Neural cell (in vitro differentiated cells): ENCODE data around the gene HOXA3. TPM values are rescaled to one million over a fixed set of nuclear protein-coding genes. Genes with fewer than 3 reads are reported as not detected.

Experiments used
- H2AFZ ChIP-seq: fragments of 200-600, 300-800 bp; sonication (generic), shearing (Covaris generic); 2 replicates; pipeline ENCODE4 v1.6.0; 2014; ENCODE audit warnings: low read depth, mild to moderate bottlenecking, antibody characterized with exemption, low read length, moderate library complexity
- H3F3A ChIP-seq: fragments of 200-600 bp; shearing (Covaris generic); 2 replicates; pipeline ENCODE4 v1.6.1; 2016; ENCODE audit warnings: mild to moderate bottlenecking, moderate library complexity, mixed read lengths, antibody characterized with exemption, low read length; ENCODE audit not compliant: insufficient read depth, poor library complexity, severe bottlenecking
- H3K27ac ChIP-seq: fragments of 200-600, 300-800 bp; sonication (generic), shearing (Covaris generic); 2 replicates; pipeline ENCODE4 v1.5.1; 2014; ENCODE audit warnings: mild to moderate bottlenecking, low read length, moderate library complexity
- H3K27me3 ChIP-seq: fragments of 300-800, 200-600 bp; sonication (generic), shearing (Covaris generic); 2 replicates; pipeline ENCODE4 v1.6.0; 2014; ENCODE audit warnings: mild to moderate bottlenecking, low read depth, low read length, moderate library complexity; ENCODE audit not compliant: insufficient read depth
- H3K36me3 ChIP-seq: fragments of 300-800, 200-600 bp; sonication (generic), shearing (Covaris generic); 2 replicates; pipeline ENCODE4 v1.5.1; 2014; ENCODE audit warnings: mild to moderate bottlenecking, antibody characterized with exemption, low read length, moderate library complexity; ENCODE audit not compliant: insufficient read depth
- H3K4me2 ChIP-seq: fragments of 300-800, 200-600 bp; sonication (generic), shearing (Covaris generic); 2 replicates; pipeline ENCODE4 v1.6.0; 2014; ENCODE audit warnings: mild to moderate bottlenecking, low read length
- H3K4me3 ChIP-seq: fragments of 300-800, 200-600 bp; sonication (generic), shearing (Covaris generic); 2 replicates; pipeline ENCODE4 v1.5.1; 2014; ENCODE audit warnings: mild to moderate bottlenecking, low read length, moderate library complexity
- H3K79me2 ChIP-seq: fragments of 200-600 bp; shearing (Covaris generic); replicated peaks from 2 replicates; pipeline ENCODE4 v1.6.0; 2014; ENCODE audit warnings: mild to moderate bottlenecking, low read length, moderate library complexity; ENCODE audit not compliant: insufficient read depth
- H3K9ac ChIP-seq: fragments of 300-800, 200-600 bp; sonication (generic), shearing (Covaris generic); 2 replicates; pipeline ENCODE4 v1.6.1; 2016; ENCODE audit warnings: mild to moderate bottlenecking, low read length, mixed read lengths
- H3K9me2 ChIP-seq: fragments of 200-600 bp; shearing (Covaris generic); 2 replicates; pipeline ENCODE4 v1.6.1; 2016; ENCODE audit warnings: mild to moderate bottlenecking, low read length, mixed read lengths; ENCODE audit not compliant: insufficient read depth
- H3K9me3 ChIP-seq: fragments of 200-600, 300-800 bp; sonication (generic), shearing (Covaris generic); 2 replicates; pipeline ENCODE4 v1.6.1; 2016; ENCODE audit warnings: mild to moderate bottlenecking, mixed run types, low read length, moderate library complexity, mixed read lengths
- H4K20me1 ChIP-seq: fragments of 200-600 bp; shearing (Covaris generic); 2 replicates; pipeline ENCODE4 v1.6.1; 2016; ENCODE audit warnings: mild to moderate bottlenecking, mixed run types; ENCODE audit not compliant: insufficient read depth
- EP300 ChIP-seq: fragments of 450-650 bp; conservative IDR thresholded peaks from 2 replicates; pipeline ENCODE4 v1.6.1; 2014; ENCODE audit warnings: antibody characterized with exemption, mild to moderate bottlenecking, moderate library complexity; ENCODE audit not compliant: poor library complexity, severe bottlenecking
- EZH2 ChIP-seq: fragments of 200-600, 300-800 bp; shearing (Covaris generic), sonication (generic); IDR thresholded peaks from 2 replicates; pipeline ENCODE4 v1.6.1; 2014; ENCODE audit warnings: antibody characterized with exemption, low read length, borderline replicate concordance, mild to moderate bottlenecking; ENCODE audit not compliant: insufficient read depth, poor library complexity, severe bottlenecking
- MXI1 ChIP-seq: fragments of 450-650 bp; conservative IDR thresholded peaks from 2 replicates; pipeline ENCODE4 v1.6.1; 2014; ENCODE audit warnings: antibody characterized with exemption, mild to moderate bottlenecking; ENCODE audit not compliant: poor library complexity, severe bottlenecking
- POLR2AphosphoS5 ChIP-seq: IDR thresholded peaks from 2 replicates; pipeline ENCODE4 v1.6.1; 2012
- RAD21 ChIP-seq: fragments of 450-650 bp; conservative IDR thresholded peaks from 2 replicates; pipeline ENCODE4 v1.6.1; 2014; ENCODE audit warnings: antibody characterized with exemption, mild to moderate bottlenecking, moderate library complexity
- SMC3 ChIP-seq: fragments of 450-650 bp; conservative IDR thresholded peaks from 2 replicates; pipeline ENCODE4 v1.6.1; 2014; ENCODE audit warnings: antibody characterized with exemption, mild to moderate bottlenecking, moderate library complexity; ENCODE audit not compliant: poor library complexity
- TAF1 ChIP-seq: IDR thresholded peaks from 2 replicates; pipeline ENCODE4 v1.6.1; 2012; ENCODE audit warnings: low read depth
- polyA plus RNA-seq: library from polyadenylated mRNA; depleted of rRNA; stranded (reverse); fragments of >200 nt; gene quantifications from 2 replicates; pipeline ENCODE4 v1.2.3, GENCODE V29; 2014
- TF ChIP-seq, protein P1 (sequence below): fragments of 450-650 bp; IDR thresholded peaks from 2 replicates; pipeline ENCODE4 v1.5.1; 2014; ENCODE audit warnings: antibody characterized with exemption, mild to moderate bottlenecking, moderate library complexity; ENCODE audit not compliant: poor library complexity, severe bottlenecking
- TF ChIP-seq, protein P2 (sequence below): IDR thresholded peaks from 2 replicates; pipeline ENCODE4 v1.6.1; 2012; ENCODE audit warnings: borderline replicate concordance

The HOXA3 gene
- polyA plus RNA-seq, 1 donor from 2014 or later = not detected

DNA sequence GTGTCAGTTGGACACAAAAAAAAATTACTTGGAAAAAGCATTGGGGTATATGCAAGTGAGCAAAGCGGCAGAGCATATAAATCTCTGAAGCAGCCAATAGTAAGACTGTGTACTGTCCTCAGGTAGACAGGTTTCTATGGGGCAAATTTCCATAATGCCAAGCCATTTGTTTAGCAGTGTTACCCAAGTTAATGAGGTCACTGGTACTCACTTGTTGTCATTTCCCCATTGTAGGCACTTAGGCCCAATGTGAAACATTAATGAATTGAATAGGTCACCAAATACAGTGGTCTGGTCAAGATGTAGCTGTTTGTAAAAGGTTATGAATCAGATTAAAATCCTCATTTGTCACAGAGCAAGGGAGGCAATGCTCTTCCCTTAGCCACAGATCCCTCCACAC, 84.1 kb downstream of the HOXA3 start:
- H3K9me2 ChIP-seq = no peaks in the 10 kb centered on the region
- no peak overlapping the region for H3K4me3 ChIP-seq
- H3K79me2 ChIP-seq = no peaks in the 10 kb centered on the region
- H3K9me3 ChIP-seq = no peaks in the 10 kb centered on the region
- H3F3A ChIP-seq = no peaks in the 10 kb centered on the region
- no peaks in the 10 kb centered on the region for H3K36me3 ChIP-seq
- no peaks in the 10 kb centered on the region for H4K20me1 ChIP-seq
- H3K27me3 ChIP-seq = no peaks in the 10 kb centered on the region
- no peak overlapping the region for H3K4me2 ChIP-seq
- no peak overlapping the region for H3K9ac ChIP-seq
- H3K27ac ChIP-seq = no peak overlapping the region
- TF ChIP-seq, protein P1, sequence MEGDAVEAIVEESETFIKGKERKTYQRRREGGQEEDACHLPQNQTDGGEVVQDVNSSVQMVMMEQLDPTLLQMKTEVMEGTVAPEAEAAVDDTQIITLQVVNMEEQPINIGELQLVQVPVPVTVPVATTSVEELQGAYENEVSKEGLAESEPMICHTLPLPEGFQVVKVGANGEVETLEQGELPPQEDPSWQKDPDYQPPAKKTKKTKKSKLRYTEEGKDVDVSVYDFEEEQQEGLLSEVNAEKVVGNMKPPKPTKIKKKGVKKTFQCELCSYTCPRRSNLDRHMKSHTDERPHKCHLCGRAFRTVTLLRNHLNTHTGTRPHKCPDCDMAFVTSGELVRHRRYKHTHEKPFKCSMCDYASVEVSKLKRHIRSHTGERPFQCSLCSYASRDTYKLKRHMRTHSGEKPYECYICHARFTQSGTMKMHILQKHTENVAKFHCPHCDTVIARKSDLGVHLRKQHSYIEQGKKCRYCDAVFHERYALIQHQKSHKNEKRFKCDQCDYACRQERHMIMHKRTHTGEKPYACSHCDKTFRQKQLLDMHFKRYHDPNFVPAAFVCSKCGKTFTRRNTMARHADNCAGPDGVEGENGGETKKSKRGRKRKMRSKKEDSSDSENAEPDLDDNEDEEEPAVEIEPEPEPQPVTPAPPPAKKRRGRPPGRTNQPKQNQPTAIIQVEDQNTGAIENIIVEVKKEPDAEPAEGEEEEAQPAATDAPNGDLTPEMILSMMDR = no peak
- TF ChIP-seq POLR2AphosphoS5 (no peak), MXI1 (no peak), RAD21 (no peak), EZH2 (no peak), EP300 (no peak), TAF1 (no peak), SMC3 (no peak)
- TF ChIP-seq, protein P2, sequence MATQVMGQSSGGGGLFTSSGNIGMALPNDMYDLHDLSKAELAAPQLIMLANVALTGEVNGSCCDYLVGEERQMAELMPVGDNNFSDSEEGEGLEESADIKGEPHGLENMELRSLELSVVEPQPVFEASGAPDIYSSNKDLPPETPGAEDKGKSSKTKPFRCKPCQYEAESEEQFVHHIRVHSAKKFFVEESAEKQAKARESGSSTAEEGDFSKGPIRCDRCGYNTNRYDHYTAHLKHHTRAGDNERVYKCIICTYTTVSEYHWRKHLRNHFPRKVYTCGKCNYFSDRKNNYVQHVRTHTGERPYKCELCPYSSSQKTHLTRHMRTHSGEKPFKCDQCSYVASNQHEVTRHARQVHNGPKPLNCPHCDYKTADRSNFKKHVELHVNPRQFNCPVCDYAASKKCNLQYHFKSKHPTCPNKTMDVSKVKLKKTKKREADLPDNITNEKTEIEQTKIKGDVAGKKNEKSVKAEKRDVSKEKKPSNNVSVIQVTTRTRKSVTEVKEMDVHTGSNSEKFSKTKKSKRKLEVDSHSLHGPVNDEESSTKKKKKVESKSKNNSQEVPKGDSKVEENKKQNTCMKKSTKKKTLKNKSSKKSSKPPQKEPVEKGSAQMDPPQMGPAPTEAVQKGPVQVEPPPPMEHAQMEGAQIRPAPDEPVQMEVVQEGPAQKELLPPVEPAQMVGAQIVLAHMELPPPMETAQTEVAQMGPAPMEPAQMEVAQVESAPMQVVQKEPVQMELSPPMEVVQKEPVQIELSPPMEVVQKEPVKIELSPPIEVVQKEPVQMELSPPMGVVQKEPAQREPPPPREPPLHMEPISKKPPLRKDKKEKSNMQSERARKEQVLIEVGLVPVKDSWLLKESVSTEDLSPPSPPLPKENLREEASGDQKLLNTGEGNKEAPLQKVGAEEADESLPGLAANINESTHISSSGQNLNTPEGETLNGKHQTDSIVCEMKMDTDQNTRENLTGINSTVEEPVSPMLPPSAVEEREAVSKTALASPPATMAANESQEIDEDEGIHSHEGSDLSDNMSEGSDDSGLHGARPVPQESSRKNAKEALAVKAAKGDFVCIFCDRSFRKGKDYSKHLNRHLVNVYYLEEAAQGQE = no peak
- H2AFZ ChIP-seq = no peak overlapping the region

DNA sequence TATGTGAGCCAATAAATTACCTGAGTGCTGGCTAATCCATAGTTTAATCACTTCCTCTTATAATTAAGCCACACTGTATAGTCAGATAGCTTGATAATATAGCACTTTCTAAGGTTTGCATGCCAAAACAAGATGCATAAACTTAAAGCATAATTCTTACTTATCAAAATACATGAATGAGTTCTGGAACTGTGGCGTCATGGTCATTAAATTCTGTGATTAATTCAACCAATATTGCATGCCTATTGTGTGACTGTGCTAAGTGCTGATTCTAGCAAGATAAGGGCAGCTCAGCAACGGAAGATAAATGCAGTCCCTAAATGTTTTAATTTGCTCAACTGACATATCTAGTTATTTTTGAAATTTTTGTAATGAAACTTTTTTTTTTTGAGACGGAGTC, 86.2 kb downstream of the HOXA3 start:
- Histone ChIP-seq H3K27me3 (no peaks in the 10 kb centered on the region), H3K9me3 (no peaks in the 10 kb centered on the region), H3F3A (no peaks in the 10 kb centered on the region), H3K4me2 (no peak overlapping the region), H3K4me3 (no peak overlapping the region), H4K20me1 (no peaks in the 10 kb centered on the region), H2AFZ (no peak overlapping the region), H3K9me2 (no peaks in the 10 kb centered on the region), H3K27ac (no peak overlapping the region), H3K36me3 (no peaks in the 10 kb centered on the region), H3K79me2 (no peaks in the 10 kb centered on the region), H3K9ac (no peak overlapping the region)
- TF ChIP-seq POLR2AphosphoS5 = no peak
- TF ChIP-seq MXI1 = no peak
- TF ChIP-seq TAF1 = no peak
- no peak for TF ChIP-seq EP300
- TF ChIP-seq, protein P1 = no peak
- TF ChIP-seq, protein P2 = no peak
- TF ChIP-seq EZH2 = no peak
- no peak for TF ChIP-seq SMC3
- TF ChIP-seq RAD21 = no peak
